ENCODE results near the gene LLPH. TPM values are rescaled to one million over a fixed set of nuclear protein-coding genes. Genes with fewer than 3 reads are reported as not detected.
A peak's percentile ranks its signal among the peaks of the same experiment; 100 is the strongest.

The LLPH gene
- total and polyA plus RNA-seq, 9 donors = 19.6 to 33.4 (median 29.7) TPM

- H3K27me3 ChIP-seq (ENCODE audit: control insufficient read depth, insufficient read depth, low read length) = no peaks in the 10 kb centered on the region
- H3K9me3 ChIP-seq (replicated peaks; ENCODE audit: control insufficient read depth, low read depth, low read length) = no peaks in the 10 kb centered on the region
- no peak for DNase-seq
- H3K27ac ChIP-seq (ENCODE audit: low read length) = no peak overlapping the region
- WGBS (ENCODE audit: insufficient coverage) = no CpG with 5 or more reads among the region's 1 CpG
- peaks cover 3% of the 10 kb centered on the region for H3K4me1 ChIP-seq (ENCODE audit: control insufficient read depth, insufficient read depth, low read length)
- peaks cover 21% of the 10 kb centered on the region for H3K36me3 ChIP-seq (ENCODE audit: control insufficient read depth, insufficient read depth, low read length)
- no peak overlapping the region for H3K4me3 ChIP-seq (ENCODE audit: low read length)
Measured at GRCh38 chr12:66127650-66128049, 2.9 kb downstream of the LLPH start.

- no peak overlapping the region for H3K27ac ChIP-seq (ENCODE audit: low read length)
- WGBS (ENCODE audit: insufficient coverage) = no CpG with 5 or more reads among the region's 1 CpG
- H3K9me3 ChIP-seq (replicated peaks; ENCODE audit: control insufficient read depth, low read depth, low read length) = no peaks in the 10 kb centered on the region
- no peak overlapping the region for H3K4me3 ChIP-seq (ENCODE audit: low read length)
- no peaks in the 10 kb centered on the region for H3K4me1 ChIP-seq (ENCODE audit: control insufficient read depth, insufficient read depth, low read length)
- peaks cover 14% of the 10 kb centered on the region for H3K36me3 ChIP-seq (ENCODE audit: control insufficient read depth, insufficient read depth, low read length)
- no peaks in the 10 kb centered on the region for H3K27me3 ChIP-seq (ENCODE audit: control insufficient read depth, insufficient read depth, low read length)
- no peak for DNase-seq
Measured at GRCh38 chr12:66120477-66120876, 10.1 kb downstream of the LLPH start.

- peaks cover 11% of the 10 kb centered on the region for H3K36me3 ChIP-seq (ENCODE audit: control insufficient read depth, insufficient read depth, low read length)
- no peaks in the 10 kb centered on the region for H3K27me3 ChIP-seq (ENCODE audit: control insufficient read depth, insufficient read depth, low read length)
- no peak overlapping the region for H3K4me3 ChIP-seq (ENCODE audit: low read length)
- H3K9me3 ChIP-seq (replicated peaks; ENCODE audit: control insufficient read depth, low read depth, low read length) = no peaks in the 10 kb centered on the region
- H3K4me1 ChIP-seq (ENCODE audit: control insufficient read depth, insufficient read depth, low read length) = no peaks in the 10 kb centered on the region
- no peak overlapping the region for H3K27ac ChIP-seq (ENCODE audit: low read length)
- no CpG with 5 or more reads among the region's 1 CpG for WGBS (ENCODE audit: insufficient coverage)
- DNase-seq = no peak
Measured at GRCh38 chr12:66119870-66120241, 10.7 kb downstream of the LLPH start.

- Histone ChIP-seq H3K36me3 (ENCODE audit: control insufficient read depth, insufficient read depth, low read length) (peaks cover 9% of the 10 kb centered on the region), H3K4me3 (ENCODE audit: low read length) (no peak overlapping the region), H3K27me3 (ENCODE audit: control insufficient read depth, insufficient read depth, low read length) (no peaks in the 10 kb centered on the region), H3K27ac (ENCODE audit: low read length) (no peak overlapping the region), H3K9me3 (replicated peaks; ENCODE audit: control insufficient read depth, low read depth, low read length) (no peaks in the 10 kb centered on the region), H3K4me1 (ENCODE audit: control insufficient read depth, insufficient read depth, low read length) (no peaks in the 10 kb centered on the region)
- DNase-seq = no peak
- 63% methylated on average over 1 of the region's 2 CpGs for WGBS (ENCODE audit: insufficient coverage)
Measured at GRCh38 chr12:66119229-66119869, 11.2 kb downstream of the LLPH start.

GRCh38 chr12:66118240-66118891, 12.2 kb downstream of the LLPH start:
- no peak for DNase-seq
- no peaks in the 10 kb centered on the region for H3K4me1 ChIP-seq (ENCODE audit: control insufficient read depth, insufficient read depth, low read length)
- no peaks in the 10 kb centered on the region for H3K27me3 ChIP-seq (ENCODE audit: control insufficient read depth, insufficient read depth, low read length)
- no peak overlapping the region for H3K4me3 ChIP-seq (ENCODE audit: low read length)
- H3K36me3 ChIP-seq (ENCODE audit: control insufficient read depth, insufficient read depth, low read length) = peaks cover 9% of the 10 kb centered on the region
- 60% methylated on average over 1 of the region's 9 CpGs for WGBS (ENCODE audit: insufficient coverage)
- H3K9me3 ChIP-seq (replicated peaks; ENCODE audit: control insufficient read depth, low read depth, low read length) = no peaks in the 10 kb centered on the region
- no peak overlapping the region for H3K27ac ChIP-seq (ENCODE audit: low read length)

GRCh38 chr12:66117242-66117641, 13.3 kb downstream of the LLPH start:
- H3K4me1 ChIP-seq (ENCODE audit: control insufficient read depth, insufficient read depth, low read length) = no peaks in the 10 kb centered on the region
- no peaks in the 10 kb centered on the region for H3K9me3 ChIP-seq (replicated peaks; ENCODE audit: control insufficient read depth, low read depth, low read length)
- peaks cover 4% of the 10 kb centered on the region for H3K36me3 ChIP-seq (ENCODE audit: control insufficient read depth, insufficient read depth, low read length)
- DNase-seq = no peak
- H3K27me3 ChIP-seq (ENCODE audit: control insufficient read depth, insufficient read depth, low read length) = no peaks in the 10 kb centered on the region
- no CpG with 5 or more reads among the region's 2 CpGs for WGBS (ENCODE audit: insufficient coverage)
- H3K4me3 ChIP-seq (ENCODE audit: low read length) = no peak overlapping the region
- H3K27ac ChIP-seq (ENCODE audit: low read length) = no peak overlapping the region

- no peaks in the 10 kb centered on the region for H3K27me3 ChIP-seq (ENCODE audit: control insufficient read depth, insufficient read depth, low read length)
- H3K4me1 ChIP-seq (ENCODE audit: control insufficient read depth, insufficient read depth, low read length) = no peaks in the 10 kb centered on the region
- WGBS (ENCODE audit: insufficient coverage) = 19% methylated on average over 2 of the region's 4 CpGs
- H3K9me3 ChIP-seq (replicated peaks; ENCODE audit: control insufficient read depth, low read depth, low read length) = no peaks in the 10 kb centered on the region
- H3K27ac ChIP-seq (ENCODE audit: low read length) = no peak overlapping the region
- no peak overlapping the region for H3K4me3 ChIP-seq (ENCODE audit: low read length)
- no peaks in the 10 kb centered on the region for H3K36me3 ChIP-seq (ENCODE audit: control insufficient read depth, insufficient read depth, low read length)
- peak; percentile 17 for DNase-seq
Measured at GRCh38 chr12:66115071-66115600, 15.4 kb downstream of the LLPH start.

GRCh38 chr12:66113471-66113870, 17.1 kb downstream of the LLPH start:
- H3K36me3 ChIP-seq (ENCODE audit: control insufficient read depth, insufficient read depth, low read length) = no peaks in the 10 kb centered on the region
- H3K27ac ChIP-seq (ENCODE audit: low read length) = no peak overlapping the region
- WGBS (ENCODE audit: insufficient coverage) = no CpG with 5 or more reads among the region's 1 CpG
- no peak overlapping the region for H3K4me3 ChIP-seq (ENCODE audit: low read length)
- no peaks in the 10 kb centered on the region for H3K4me1 ChIP-seq (ENCODE audit: control insufficient read depth, insufficient read depth, low read length)
- DNase-seq = no peak
- no peaks in the 10 kb centered on the region for H3K27me3 ChIP-seq (ENCODE audit: control insufficient read depth, insufficient read depth, low read length)
- H3K9me3 ChIP-seq (replicated peaks; ENCODE audit: control insufficient read depth, low read depth, low read length) = no peaks in the 10 kb centered on the region

- H3K4me1 ChIP-seq (ENCODE audit: control insufficient read depth, insufficient read depth, low read length) = no peaks in the 10 kb centered on the region
- H3K27ac ChIP-seq (ENCODE audit: low read length) = no peak overlapping the region
- peaks cover 2% of the 10 kb centered on the region for H3K27me3 ChIP-seq (ENCODE audit: control insufficient read depth, insufficient read depth, low read length)
- no peaks in the 10 kb centered on the region for H3K9me3 ChIP-seq (replicated peaks; ENCODE audit: control insufficient read depth, low read depth, low read length)
- no peak for DNase-seq
- H3K36me3 ChIP-seq (ENCODE audit: control insufficient read depth, insufficient read depth, low read length) = no peaks in the 10 kb centered on the region
- H3K4me3 ChIP-seq (ENCODE audit: low read length) = no peak overlapping the region
Measured at GRCh38 chr12:66111605-66112004, 18.9 kb downstream of the LLPH start.

GRCh38 chr12:66109056-66109455, 21.5 kb downstream of the LLPH start:
- Histone ChIP-seq H3K4me1 (ENCODE audit: control insufficient read depth, insufficient read depth, low read length) (no peaks in the 10 kb centered on the region), H3K9me3 (replicated peaks; ENCODE audit: control insufficient read depth, low read depth, low read length) (no peaks in the 10 kb centered on the region), H3K36me3 (ENCODE audit: control insufficient read depth, insufficient read depth, low read length) (no peaks in the 10 kb centered on the region), H3K4me3 (ENCODE audit: low read length) (no peak overlapping the region), H3K27me3 (ENCODE audit: control insufficient read depth, insufficient read depth, low read length) (peaks cover 2% of the 10 kb centered on the region), H3K27ac (ENCODE audit: low read length) (no peak overlapping the region)
- DNase-seq = peak; percentile 30
- WGBS (ENCODE audit: insufficient coverage) = no CpG with 5 or more reads among the region's 4 CpGs

Measured in muscle of leg (tissue), 11 donors.